ENCODE results near the gene PPARA.

The PPARA gene

GRCh38 chr22:46251266-46251665 lies 100.9 kb downstream of the PPARA start:
- peaks cover 0 to 19% (median 14%) of the 10 kb centered on the region in 4 experiments for H3K4me1 ChIP-seq (ENCODE audit: control extremely low read depth in 1 of 4, control insufficient read depth in 4 of 4, insufficient read depth in 4 of 4, low read length in 3 of 4)
- no peaks in the 10 kb centered on the region for H3K27me3 ChIP-seq (replicated peaks in 2 of 5; ENCODE audit: control insufficient read depth in 4 of 5, insufficient read depth in 5 of 5, low read length in 4 of 5)
- POLR2A ChIA-PET = interaction anchor here (1.6 kb wide), 2 partner anchors 8 to 45 kb away, joined by 3 to 4 read pairs; partner anchors contain the start of gene GTSE1
- DNase-seq = no peak
- no peaks in the 10 kb centered on the region for H3K9me3 ChIP-seq (ENCODE audit: control extremely low read depth in 1 of 5, control insufficient read depth in 4 of 5, insufficient read depth in 2 of 5, low read depth in 1 of 5, low read length in 4 of 5)
- 93% methylated on average over 7 of the region's 7 CpGs for WGBS (ENCODE audit: insufficient coverage)
- CTCF ChIA-PET = interaction anchor here (2.7 to 3.1 kb wide), 2 partner anchors 10 to 37 kb away, joined by 9 to 10 read pairs; no protein-coding TSS in a partner anchor
- H3K36me3 ChIP-seq (ENCODE audit: control insufficient read depth in 4 of 4, insufficient read depth in 4 of 4, low read length in 3 of 4) = peaks cover 0 to 2% (median 0%) of the 10 kb centered on the region in 4 experiments
- H3K27ac ChIP-seq (ENCODE audit: insufficient read depth in 1 of 2, low read depth in 1 of 2, low read length in 2 of 2, poor library complexity in 1 of 2, severe bottlenecking in 2 of 2) = no peak overlapping the region
- peak overlapping the region in 5 of 7 experiments; percentile 65 to 85 (median 77) for H3K4me3 ChIP-seq (ENCODE audit: control insufficient read depth in 1 of 7, extremely low read depth in 1 of 7, insufficient read depth in 4 of 7, low read depth in 2 of 7, low read length in 6 of 7)

GRCh38 chr22:46251816-46252380 lies 101.6 kb downstream of the PPARA start:
- WGBS (ENCODE audit: insufficient coverage) = 100% methylated on average over 2 of the region's 9 CpGs
- DNase-seq = no peak
- POLR2A ChIA-PET = interaction anchor here (1.6 kb wide), 1 partner anchor 8 kb away, joined by 3 read pairs; no protein-coding TSS in a partner anchor

GRCh38 chr22:46256358-46256958 lies 106.1 kb downstream of the PPARA start:
- H3K9me3 ChIP-seq (ENCODE audit: control extremely low read depth in 1 of 5, control insufficient read depth in 4 of 5, insufficient read depth in 2 of 5, low read depth in 1 of 5, low read length in 4 of 5) = no peaks in the 10 kb centered on the region
- H3K27ac ChIP-seq (ENCODE audit: insufficient read depth in 1 of 2, low read depth in 1 of 2, low read length in 2 of 2, poor library complexity in 1 of 2, severe bottlenecking in 2 of 2) = no peak overlapping the region
- WGBS (ENCODE audit: insufficient coverage) = 99% methylated on average over 8 of the region's 8 CpGs
- H3K27me3 ChIP-seq (replicated peaks in 2 of 5; ENCODE audit: control insufficient read depth in 4 of 5, insufficient read depth in 5 of 5, low read length in 4 of 5) = peaks cover 3 to 12% (median 8%) of the 10 kb centered on the region in 5 experiments
- ChIA-PET POLR2A (no interaction called here), CTCF (no interaction called here)
- peaks cover 0 to 18% (median 5%) of the 10 kb centered on the region in 4 experiments for H3K4me1 ChIP-seq (ENCODE audit: control extremely low read depth in 1 of 4, control insufficient read depth in 4 of 4, insufficient read depth in 4 of 4, low read length in 3 of 4)
- H3K36me3 ChIP-seq (ENCODE audit: control insufficient read depth in 4 of 4, insufficient read depth in 4 of 4, low read length in 3 of 4) = no peaks in the 10 kb centered on the region
- H3K4me3 ChIP-seq (ENCODE audit: control insufficient read depth in 1 of 7, extremely low read depth in 1 of 7, insufficient read depth in 4 of 7, low read depth in 2 of 7, low read length in 6 of 7) = no peak overlapping the region
- DNase-seq = no peak

More at GRCh38 chr22:46251816-46252380, 101.6 kb downstream of the PPARA start:
- H3K36me3 ChIP-seq (ENCODE audit: control insufficient read depth in 4 of 4, insufficient read depth in 4 of 4, low read length in 3 of 4) = no peaks in the 10 kb centered on the region
- H3K27ac ChIP-seq (ENCODE audit: insufficient read depth in 1 of 2, low read depth in 1 of 2, low read length in 2 of 2, poor library complexity in 1 of 2, severe bottlenecking in 2 of 2) = no peak overlapping the region
- H3K9me3 ChIP-seq (ENCODE audit: control extremely low read depth in 1 of 5, control insufficient read depth in 4 of 5, insufficient read depth in 2 of 5, low read depth in 1 of 5, low read length in 4 of 5) = no peaks in the 10 kb centered on the region
- no peak overlapping the region for H3K4me3 ChIP-seq (ENCODE audit: control insufficient read depth in 1 of 7, extremely low read depth in 1 of 7, insufficient read depth in 4 of 7, low read depth in 2 of 7, low read length in 6 of 7)
- CTCF ChIA-PET = interaction anchor here (2.7 to 3.1 kb wide), 2 partner anchors 10 to 36 kb away, joined by 9 to 10 read pairs; no protein-coding TSS in a partner anchor
- H3K27me3 ChIP-seq (replicated peaks in 2 of 5; ENCODE audit: control insufficient read depth in 4 of 5, insufficient read depth in 5 of 5, low read length in 4 of 5) = no peaks in the 10 kb centered on the region
- peaks cover 0 to 19% (median 14%) of the 10 kb centered on the region in 4 experiments for H3K4me1 ChIP-seq (ENCODE audit: control extremely low read depth in 1 of 4, control insufficient read depth in 4 of 4, insufficient read depth in 4 of 4, low read length in 3 of 4)

GRCh38 chr22:46259374-46259773 lies 109.0 kb downstream of the PPARA start:
- 50% methylated on average over 11 of the region's 12 CpGs for WGBS (ENCODE audit: insufficient coverage)
- CTCF ChIA-PET = interaction anchor here (0.9 to 1.8 kb wide), 3 partner anchors 10 to 19 kb away, joined by 3 to 4 read pairs (median 4); partner anchors contain the start of gene CDPF1

GRCh38 chr22:46260038-46260437 lies 109.7 kb downstream of the PPARA start:
- Histone ChIP-seq H3K4me1 (ENCODE audit: control extremely low read depth in 1 of 4, control insufficient read depth in 4 of 4, insufficient read depth in 4 of 4, low read length in 3 of 4) (peaks cover 0 to 22% (median 8%) of the 10 kb centered on the region in 4 experiments), H3K9me3 (ENCODE audit: control extremely low read depth in 1 of 5, control insufficient read depth in 4 of 5, insufficient read depth in 2 of 5, low read depth in 1 of 5, low read length in 4 of 5) (peaks cover 0 to 11% (median 2%) of the 10 kb centered on the region in 5 experiments), H3K27me3 (replicated peaks in 2 of 5; ENCODE audit: control insufficient read depth in 4 of 5, insufficient read depth in 5 of 5, low read length in 4 of 5) (peaks cover 8 to 37% (median 17%) of the 10 kb centered on the region in 5 experiments), H3K36me3 (ENCODE audit: control insufficient read depth in 4 of 4, insufficient read depth in 4 of 4, low read length in 3 of 4) (no peaks in the 10 kb centered on the region), H3K27ac (ENCODE audit: insufficient read depth in 1 of 2, low read depth in 1 of 2, low read length in 2 of 2, poor library complexity in 1 of 2, severe bottlenecking in 2 of 2) (no peak overlapping the region), H3K4me3 (ENCODE audit: control insufficient read depth in 1 of 7, extremely low read depth in 1 of 7, insufficient read depth in 4 of 7, low read depth in 2 of 7, low read length in 6 of 7) (no peak overlapping the region)
- ChIA-PET CTCF (interaction anchor here (0.7 to 1.8 kb wide), 4 partner anchors 10 to 143 kb away, joined by 3 to 4 read pairs (median 4); partner anchors contain the start of gene CDPF1), POLR2A (interaction anchor here (0.7 kb wide), 1 partner anchor 9 kb away, joined by 3 read pairs; no protein-coding TSS in a partner anchor)
- DNase-seq = no peak
- WGBS (ENCODE audit: insufficient coverage) = 90% methylated on average over 6 of the region's 6 CpGs

More at GRCh38 chr22:46259374-46259773, 109.0 kb downstream of the PPARA start:
- peaks cover 0 to 25% (median 8%) of the 10 kb centered on the region in 4 experiments for H3K4me1 ChIP-seq (ENCODE audit: control extremely low read depth in 1 of 4, control insufficient read depth in 4 of 4, insufficient read depth in 4 of 4, low read length in 3 of 4)
- no peaks in the 10 kb centered on the region for H3K36me3 ChIP-seq (ENCODE audit: control insufficient read depth in 4 of 4, insufficient read depth in 4 of 4, low read length in 3 of 4)
- no peak overlapping the region for H3K4me3 ChIP-seq (ENCODE audit: control insufficient read depth in 1 of 7, extremely low read depth in 1 of 7, insufficient read depth in 4 of 7, low read depth in 2 of 7, low read length in 6 of 7)
- DNase-seq = peak in 2 of 3 donors; percentile 54 to 61
- peaks cover 0 to 11% (median 2%) of the 10 kb centered on the region in 5 experiments for H3K9me3 ChIP-seq (ENCODE audit: control extremely low read depth in 1 of 5, control insufficient read depth in 4 of 5, insufficient read depth in 2 of 5, low read depth in 1 of 5, low read length in 4 of 5)
- POLR2A ChIA-PET = interaction anchor here (0.7 kb wide), 1 partner anchor 8 kb away, joined by 3 read pairs; no protein-coding TSS in a partner anchor
- H3K27ac ChIP-seq (ENCODE audit: insufficient read depth in 1 of 2, low read depth in 1 of 2, low read length in 2 of 2, poor library complexity in 1 of 2, severe bottlenecking in 2 of 2) = no peak overlapping the region
- peaks cover 8 to 37% (median 17%) of the 10 kb centered on the region in 5 experiments for H3K27me3 ChIP-seq (replicated peaks in 2 of 5; ENCODE audit: control insufficient read depth in 4 of 5, insufficient read depth in 5 of 5, low read length in 4 of 5)

- ChIA-PET POLR2A (interaction anchor here (1.4 kb wide), 1 partner anchor 18 kb away, joined by 3 read pairs; no protein-coding TSS in a partner anchor), CTCF (interaction anchor here (0.9 to 2.4 kb wide), 8 partner anchors 11 to 105 kb away, joined by 3 to 10 read pairs (median 4); partner anchors contain the start of gene GTSE1)
- peaks cover 8 to 40% (median 18%) of the 10 kb centered on the region in 5 experiments for H3K27me3 ChIP-seq (replicated peaks in 2 of 5; ENCODE audit: control insufficient read depth in 4 of 5, insufficient read depth in 5 of 5, low read length in 4 of 5)
- no peaks in the 10 kb centered on the region for H3K36me3 ChIP-seq (ENCODE audit: control insufficient read depth in 4 of 4, insufficient read depth in 4 of 4, low read length in 3 of 4)
- peak overlapping the region in 2 of 7 experiments; percentile 33 to 36 for H3K4me3 ChIP-seq (ENCODE audit: control insufficient read depth in 1 of 7, extremely low read depth in 1 of 7, insufficient read depth in 4 of 7, low read depth in 2 of 7, low read length in 6 of 7)
- no peak overlapping the region for H3K27ac ChIP-seq (ENCODE audit: insufficient read depth in 1 of 2, low read depth in 1 of 2, low read length in 2 of 2, poor library complexity in 1 of 2, severe bottlenecking in 2 of 2)
- WGBS (ENCODE audit: insufficient coverage) = 9% methylated on average over 91 of the region's 109 CpGs
- peaks cover 4 to 27% (median 8%) of the 10 kb centered on the region in 4 experiments for H3K4me1 ChIP-seq (ENCODE audit: control extremely low read depth in 1 of 4, control insufficient read depth in 4 of 4, insufficient read depth in 4 of 4, low read length in 3 of 4)
- H3K9me3 ChIP-seq (ENCODE audit: control extremely low read depth in 1 of 5, control insufficient read depth in 4 of 5, insufficient read depth in 2 of 5, low read depth in 1 of 5, low read length in 4 of 5) = peaks cover 0 to 20% (median 2%) of the 10 kb centered on the region in 5 experiments
- peak; percentile 78 to 87 (median 81) for DNase-seq
These were observed 112.3 kb downstream of the PPARA start for GRCh38 chr22:46262449-46263215.

Data from common myeloid progenitor, CD34-positive (primary cell).